A673 (cell line): Measurements from ENCODE around the gene JMJD6. TPM values are rescaled to one million over a fixed set of nuclear protein-coding genes. Genes with fewer than 3 reads are reported as not detected.

Source experiments
- BruUV-seq: library from RNA; stranded (reverse); fragments of 400-500 nt; replicated peaks from 2 replicates; lab custom pipeline; 2021; lab: Mats Ljungman, UMichigan
- CTCF ChIA-PET: fragments of 300-600 bp; sonication (Branson Sonifier 250); formaldehyde crosslinking; loops from one replicate; lab custom pipeline; 2022; ENCODE audit warnings: antibody characterized with exemption; lab: Charles Lee
- POLR2A ChIA-PET: fragments of 300-600 bp; sonication (Branson Sonifier 250); formaldehyde crosslinking; loops from one replicate; lab custom pipeline; 2022; ENCODE audit warnings: antibody characterized with exemption; ENCODE audit not compliant: low non-redundant PET; lab: Charles Lee
- DNase-seq: peaks from one replicate; pipeline ENCODE4 v3.0.0-alpha.2; 2015; ENCODE audit warnings: low spot score
- H3K27ac ChIP-seq: fragments of 200-600 bp; sonication (generic); 2 replicates; pipeline ENCODE4 v1.5.1; 2016; ENCODE audit warnings: mixed run types, low read depth, mild to moderate bottlenecking, mixed read lengths, antibody characterized with exemption, low read length; ENCODE audit not compliant: poor library complexity, severe bottlenecking
- H3K27me3 ChIP-seq: fragments of 200-600 bp; sonication (generic); replicated peaks from 2 replicates; pipeline ENCODE4 v1.6.1; 2017; ENCODE audit warnings: mixed run types, low read depth, mild to moderate bottlenecking, mixed read lengths, antibody characterized with exemption, low read length; ENCODE audit not compliant: insufficient read depth, poor library complexity
- H3K36me3 ChIP-seq: fragments of 200-600 bp; sonication (generic); 2 replicates; pipeline ENCODE4 v1.6.1; 2016; ENCODE audit warnings: mixed run types, mild to moderate bottlenecking, mixed read lengths, antibody characterized with exemption, low read length; ENCODE audit not compliant: insufficient read depth, poor library complexity, severe bottlenecking
- H3K4me1 ChIP-seq: fragments of 200-600 bp; sonication (generic); 2 replicates; pipeline ENCODE4 v1.6.1; 2017; ENCODE audit warnings: mixed run types, mild to moderate bottlenecking, mixed read lengths, antibody characterized with exemption, low read length; ENCODE audit not compliant: insufficient read depth, poor library complexity, severe bottlenecking
- H3K4me3 ChIP-seq: fragments of 200-600 bp; sonication (generic); 2 replicates; pipeline ENCODE4 v1.5.1; 2016; ENCODE audit warnings: low read depth, mixed run types, mild to moderate bottlenecking, mixed read lengths, low read length; ENCODE audit not compliant: poor library complexity, severe bottlenecking
- H3K9me3 ChIP-seq: fragments of 200-600 bp; sonication (generic); 2 replicates; pipeline ENCODE4 v1.6.1; 2016; ENCODE audit warnings: mixed run types, low read depth, mild to moderate bottlenecking, mixed read lengths, antibody characterized with exemption, low read length; ENCODE audit not compliant: poor library complexity, severe bottlenecking
- EZH2 ChIP-seq: fragments of 200-600 bp; sonication (generic); IDR thresholded peaks from 2 replicates; pipeline ENCODE4 v1.6.1; 2017; ENCODE audit warnings: borderline replicate concordance, low read depth, mild to moderate bottlenecking, mixed read lengths, antibody characterized with exemption, low read length; ENCODE audit not compliant: poor library complexity, severe bottlenecking
- intact Hi-C: fragments of 100-400 bp; cut with micrococcal nuclease; formaldehyde crosslinking; loops from one replicate; pipeline ENCODE4 v1.10.0; 2022; ENCODE audit not compliant: unreplicated experiment
- total RNA-seq: library from RNA; stranded (reverse); gene quantifications from 2 replicates; pipeline ENCODE4 v1.2.3, GENCODE V29; 2021
- TF ChIP-seq, protein P1 (sequence below): fragments of 300-800, 200-600 bp; sonication (generic); conservative IDR thresholded peaks from 2 replicates; pipeline ENCODE4 v1.5.1; 2017; ENCODE audit warnings: low read depth, mild to moderate bottlenecking, antibody characterized with exemption, low read length, moderate library complexity, mixed read lengths

The JMJD6 gene
- total RNA-seq, 1 experiment from 2014 or later = 77.6 TPM

DNA sequence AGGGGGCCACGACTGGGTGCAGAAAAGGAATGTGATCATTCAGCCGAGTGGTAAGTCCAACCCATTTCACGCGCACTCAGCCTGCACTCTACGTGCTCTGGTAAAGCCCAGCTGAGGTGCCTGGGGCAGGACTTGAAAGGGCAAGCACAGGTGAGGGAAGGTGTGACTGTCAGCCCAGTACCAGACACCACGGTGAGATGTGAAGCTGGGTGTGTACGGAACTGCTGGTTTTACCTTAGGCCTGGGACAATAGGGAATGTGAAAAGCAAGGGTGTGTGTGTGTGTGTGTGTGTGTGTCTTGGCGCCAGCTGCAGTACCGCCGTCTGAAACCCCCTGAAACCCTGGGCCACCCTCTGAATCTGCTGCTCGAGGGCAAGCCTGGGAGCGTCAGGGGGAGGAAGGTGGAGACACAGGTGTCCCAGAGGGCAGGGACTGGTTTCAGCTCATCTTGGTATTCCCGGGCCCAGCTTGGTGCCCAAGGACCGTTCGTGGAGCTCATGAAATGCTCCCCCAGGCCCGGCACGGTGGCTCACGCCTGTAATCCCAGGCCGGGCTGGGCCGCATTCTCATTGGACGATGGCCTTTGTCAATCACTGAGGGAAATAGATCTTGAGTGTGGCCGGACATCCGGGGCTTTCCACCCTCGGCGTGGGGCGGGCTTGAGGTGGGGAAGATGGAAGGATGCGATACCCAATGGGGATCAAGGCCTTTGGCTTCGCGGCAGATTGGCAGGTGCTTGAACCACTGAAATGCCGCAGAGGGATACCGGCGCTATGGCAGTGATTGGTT is 55.1 kb downstream of the JMJD6 start:
- Histone ChIP-seq H3K4me3 (peak overlapping the region; percentile 66), H3K4me1 (peaks cover 16% of the 10 kb centered on the region), H3K27ac (peak overlapping the region; percentile 64), H3K27me3 (no peaks in the 10 kb centered on the region), H3K36me3 (no peaks in the 10 kb centered on the region), H3K9me3 (no peaks in the 10 kb centered on the region)
- POLR2A ChIA-PET = interaction anchor here (0.5 to 0.7 kb wide), 2 partner anchors 30 to 55 kb away, joined by 3 read pairs; partner anchors contain the start of genes JMJD6 and METTL23
- no TSS peak for BruUV-seq
- CTCF ChIA-PET = interaction anchor here (1.6 kb wide), 1 partner anchor 10 kb away, joined by 6 read pairs; no protein-coding TSS in a partner anchor
- intact Hi-C loops = loop anchor here (5.0 kb wide), 1 partner anchor 114 kb away; no protein-coding TSS in a partner anchor
- peak; percentile 100 for DNase-seq
- TF ChIP-seq, protein P1, sequence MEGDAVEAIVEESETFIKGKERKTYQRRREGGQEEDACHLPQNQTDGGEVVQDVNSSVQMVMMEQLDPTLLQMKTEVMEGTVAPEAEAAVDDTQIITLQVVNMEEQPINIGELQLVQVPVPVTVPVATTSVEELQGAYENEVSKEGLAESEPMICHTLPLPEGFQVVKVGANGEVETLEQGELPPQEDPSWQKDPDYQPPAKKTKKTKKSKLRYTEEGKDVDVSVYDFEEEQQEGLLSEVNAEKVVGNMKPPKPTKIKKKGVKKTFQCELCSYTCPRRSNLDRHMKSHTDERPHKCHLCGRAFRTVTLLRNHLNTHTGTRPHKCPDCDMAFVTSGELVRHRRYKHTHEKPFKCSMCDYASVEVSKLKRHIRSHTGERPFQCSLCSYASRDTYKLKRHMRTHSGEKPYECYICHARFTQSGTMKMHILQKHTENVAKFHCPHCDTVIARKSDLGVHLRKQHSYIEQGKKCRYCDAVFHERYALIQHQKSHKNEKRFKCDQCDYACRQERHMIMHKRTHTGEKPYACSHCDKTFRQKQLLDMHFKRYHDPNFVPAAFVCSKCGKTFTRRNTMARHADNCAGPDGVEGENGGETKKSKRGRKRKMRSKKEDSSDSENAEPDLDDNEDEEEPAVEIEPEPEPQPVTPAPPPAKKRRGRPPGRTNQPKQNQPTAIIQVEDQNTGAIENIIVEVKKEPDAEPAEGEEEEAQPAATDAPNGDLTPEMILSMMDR = no peak
- no peak for TF ChIP-seq EZH2

DNA sequence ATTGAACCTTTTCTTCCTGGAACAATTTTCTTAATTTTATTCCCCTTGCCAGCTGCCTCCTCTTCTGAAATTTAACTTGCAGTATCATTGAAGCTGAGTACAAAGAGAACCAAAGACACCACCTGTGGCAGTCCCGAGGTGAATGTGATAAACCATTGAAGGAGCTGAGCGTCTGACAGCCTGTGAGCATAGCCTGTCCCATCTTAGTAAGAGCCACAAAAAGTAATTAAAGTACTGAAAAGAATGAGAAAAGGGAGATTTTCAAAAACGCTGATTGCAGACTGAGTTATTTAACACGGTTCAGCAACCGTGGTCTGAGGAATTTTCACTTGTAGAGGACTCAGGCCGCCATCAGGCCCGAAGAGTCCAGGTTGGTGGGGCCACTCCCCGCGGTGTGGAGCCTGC is 55.7 kb downstream of the JMJD6 start:
- H3K9me3 ChIP-seq = no peaks in the 10 kb centered on the region
- H3K27ac ChIP-seq = peak overlapping the region; percentile 64
- H3K4me1 ChIP-seq = peaks cover 16% of the 10 kb centered on the region
- ChIA-PET POLR2A (interaction anchor here (0.5 kb wide), 1 partner anchor 56 kb away, joined by 3 read pairs; the partner anchor contains the start of genes JMJD6 and METTL23), CTCF (interaction anchor here (0.6 to 1.6 kb wide), 2 partner anchors 11 kb away, joined by 3 to 6 read pairs; no protein-coding TSS in a partner anchor)
- intact Hi-C loops = loop anchor here (5.0 kb wide), 1 partner anchor 113 kb away; no protein-coding TSS in a partner anchor
- TF ChIP-seq EZH2 = no peak
- TF ChIP-seq, protein P1 = no peak
- H3K36me3 ChIP-seq = no peaks in the 10 kb centered on the region
- BruUV-seq = no TSS peak
- H3K4me3 ChIP-seq = no peak overlapping the region
- H3K27me3 ChIP-seq = no peaks in the 10 kb centered on the region
- no peak for DNase-seq

DNA sequence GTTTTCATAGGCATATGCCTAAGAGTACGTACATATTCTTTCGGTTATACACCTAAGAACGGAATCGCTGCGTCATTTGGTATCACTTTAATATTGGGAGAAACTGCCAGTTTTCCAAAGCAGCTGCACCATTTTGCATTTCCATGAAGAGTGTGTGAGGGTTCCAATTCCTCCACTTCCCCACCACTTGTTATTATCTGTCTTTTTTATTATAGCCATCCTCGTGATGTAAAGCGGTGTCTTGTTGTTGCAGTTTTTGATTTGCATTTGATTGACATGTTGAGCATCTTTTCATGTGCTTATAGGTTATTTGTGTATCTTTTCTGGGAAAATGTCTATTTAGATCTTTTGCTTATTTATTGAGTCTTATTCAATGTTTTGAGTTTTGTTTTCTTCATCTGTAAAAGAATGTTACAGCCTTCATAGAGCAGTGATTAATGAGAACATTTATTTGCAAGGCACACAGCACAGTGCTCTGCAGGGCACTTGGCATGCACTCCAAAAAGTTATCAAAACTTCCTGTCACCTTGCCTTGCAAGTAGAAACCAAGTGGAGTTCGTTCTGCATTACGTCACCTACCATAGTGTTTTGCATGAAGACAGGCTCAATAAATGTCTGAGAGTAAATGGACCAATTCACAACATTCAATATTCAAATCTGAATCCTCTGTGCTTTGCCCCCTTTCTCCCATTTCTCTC is 56.2 kb downstream of the JMJD6 start:
- no peak for DNase-seq
- intact Hi-C loops = loop anchor here (5.0 kb wide), 1 partner anchor 113 kb away; no protein-coding TSS in a partner anchor
- ChIA-PET POLR2A (no interaction called here), CTCF (interaction anchor here (0.6 kb wide), 2 partner anchors 11 to 27 kb away, joined by 3 read pairs; no protein-coding TSS in a partner anchor)
- no peaks in the 10 kb centered on the region for H3K9me3 ChIP-seq
- no TSS peak for BruUV-seq
- H3K36me3 ChIP-seq = no peaks in the 10 kb centered on the region
- H3K27ac ChIP-seq = no peak overlapping the region
- no peaks in the 10 kb centered on the region for H3K27me3 ChIP-seq
- H3K4me1 ChIP-seq = peaks cover 16% of the 10 kb centered on the region
- H3K4me3 ChIP-seq = no peak overlapping the region
- no peak for TF ChIP-seq EZH2
- TF ChIP-seq, protein P1 = no peak
